IPS-NIHi7 (cell line): ENCODE measurements around the gene AUTS2.

ENCODE experiments used
- DNase-seq: peaks from one replicate; pipeline ENCODE4 v3.0.0; 2012; ENCODE audit warnings: mixed read lengths; ENCODE audit errors: extremely low spot score

The AUTS2 gene

GRCh38 chr7:70460562-70460961 is 862.3 kb downstream of the AUTS2 start:
- no peak for DNase-seq

GRCh38 chr7:70463352-70463938 is 865.2 kb downstream of the AUTS2 start:
- no peak for DNase-seq

GRCh38 chr7:70466725-70467364 is 868.6 kb downstream of the AUTS2 start:
- DNase-seq = no peak

GRCh38 chr7:70470746-70471145 is 872.5 kb downstream of the AUTS2 start:
- no peak for DNase-seq

GRCh38 chr7:70472601-70473237 is 874.4 kb downstream of the AUTS2 start:
- no peak for DNase-seq

- DNase-seq = no peak
Measured at GRCh38 chr7:70474639-70475234, 876.5 kb downstream of the AUTS2 start.

GRCh38 chr7:70477036-70478010 is 879.0 kb downstream of the AUTS2 start:
- DNase-seq = no peak

GRCh38 chr7:70479153-70480021 is 881.1 kb downstream of the AUTS2 start:
- no peak for DNase-seq

- no peak for DNase-seq
Measured at GRCh38 chr7:70480927-70481569, 882.8 kb downstream of the AUTS2 start.

- DNase-seq = no peak
Measured at GRCh38 chr7:70481570-70482123, 883.4 kb downstream of the AUTS2 start.

- no peak for DNase-seq
Measured at GRCh38 chr7:70484255-70484654, 886.0 kb downstream of the AUTS2 start.

- DNase-seq = no peak
Measured at GRCh38 chr7:70486977-70487376, 888.7 kb downstream of the AUTS2 start.

- no peak for DNase-seq
Measured at GRCh38 chr7:70487428-70487827, 889.2 kb downstream of the AUTS2 start.

GRCh38 chr7:70487886-70488285 is 889.6 kb downstream of the AUTS2 start:
- DNase-seq = no peak

GRCh38 chr7:70489813-70490212 is 891.5 kb downstream of the AUTS2 start:
- no peak for DNase-seq

- peak; percentile 26 for DNase-seq
Measured at GRCh38 chr7:70492625-70493024, 894.4 kb downstream of the AUTS2 start.

- DNase-seq = no peak
Measured at GRCh38 chr7:70494225-70495032, 896.2 kb downstream of the AUTS2 start.

GRCh38 chr7:70495033-70495376 is 896.7 kb downstream of the AUTS2 start:
- DNase-seq = no peak

- no peak for DNase-seq
Measured at GRCh38 chr7:70497793-70498192, 899.5 kb downstream of the AUTS2 start.
